RKO (cell line): ENCODE data around the gene COMT.
"Not testable (repeated sequence)": the region's sequence is repeated elsewhere in the genome, so short reads cannot be mapped to it uniquely, and the experiment has no call there.

ENCODE experiments used
- DNase-seq: peaks from one replicate; pipeline ENCODE4 v3.0.0-alpha.2; 2016; ENCODE audit warnings: low spot score

COMT gene

GRCh38 chr22:19909350-19910179 lies 32.0 kb upstream of the COMT start:
- DNase-seq = peak; percentile 79

- DNase-seq = no peak
These were observed 31.3 kb upstream of the COMT start for GRCh38 chr22:19910180-19910744.

GRCh38 chr22:19911540-19912270 lies 29.9 kb upstream of the COMT start:
- DNase-seq = no peak

- no peak for DNase-seq
These were observed 29.1 kb upstream of the COMT start for GRCh38 chr22:19912271-19912999.

- DNase-seq = no peak
These were observed 28.1 kb upstream of the COMT start for GRCh38 chr22:19913337-19913936.

GRCh38 chr22:19914201-19914943 lies 27.2 kb upstream of the COMT start:
- DNase-seq = no peak

GRCh38 chr22:19915287-19915954 lies 26.2 kb upstream of the COMT start:
- DNase-seq = no peak

GRCh38 chr22:19916006-19916405 lies 25.6 kb upstream of the COMT start:
- DNase-seq = no peak

GRCh38 chr22:19916941-19917340 lies 24.6 kb upstream of the COMT start:
- no peak for DNase-seq

GRCh38 chr22:19917389-19918138 lies 24.0 kb upstream of the COMT start:
- no peak for DNase-seq

GRCh38 chr22:19918332-19919106 lies 23.1 kb upstream of the COMT start:
- no peak for DNase-seq

GRCh38 chr22:19919701-19920363 lies 21.7 kb upstream of the COMT start:
- no peak for DNase-seq

- no peak for DNase-seq
These were observed 20.0 kb upstream of the COMT start for GRCh38 chr22:19921544-19922081.

GRCh38 chr22:19923914-19924513 lies 17.6 kb upstream of the COMT start:
- DNase-seq = no peak

GRCh38 chr22:19926028-19926427 lies 15.5 kb upstream of the COMT start:
- not testable (repeated sequence) for DNase-seq

- no peak for DNase-seq
These were observed 13.9 kb upstream of the COMT start for GRCh38 chr22:19927696-19928095.

GRCh38 chr22:19928207-19928606 lies 13.4 kb upstream of the COMT start:
- no peak for DNase-seq
